Stimulated activated CD4-positive, alpha-beta T cell treated with anti-CD3 and anti-CD28 coated beads, Interleukin-15, amount 100 ng/mL, for 48 hours (primary cell): ENCODE data around the gene ADPRH.
"Not testable (repeated sequence)": the region's sequence is repeated elsewhere in the genome, so short reads cannot be mapped to it uniquely, and the experiment has no call there.

Experiments
- DNase-seq, 2 donors: peaks; one replicate each; pipeline ENCODE4 v3.0.0-alpha.2; 2020; ENCODE audit warnings: low read depth in 2 of 2

ADPRH gene

GRCh38 chr3:119579366-119580066 is at the start of gene ADPRH:
Gene ADPRH (plus strand): TSS chr3:119579492. CDS start chr3:119582170, 2,678 bp downstream.
- peak in 1 of 2 donors; percentile 42 for DNase-seq

- no peak for DNase-seq
These were observed 49.4 kb upstream of the ADPRH start for GRCh38 chr3:119529883-119530282.

- DNase-seq = no peak
These were observed 48.8 kb upstream of the ADPRH start for GRCh38 chr3:119530456-119530855.

GRCh38 chr3:119531151-119531550 is 48.1 kb upstream of the ADPRH start:
- no peak for DNase-seq

GRCh38 chr3:119534296-119534695 is 45.0 kb upstream of the ADPRH start:
- no peak for DNase-seq

- DNase-seq = no peak
These were observed 42.5 kb upstream of the ADPRH start for GRCh38 chr3:119536757-119537156.

- DNase-seq = no peak
These were observed 40.5 kb upstream of the ADPRH start for GRCh38 chr3:119538772-119539171.

GRCh38 chr3:119541547-119541946 is 37.7 kb upstream of the ADPRH start:
- no peak for DNase-seq

- no peak for DNase-seq
These were observed 37.0 kb upstream of the ADPRH start for GRCh38 chr3:119542168-119542767.

GRCh38 chr3:119543147-119543546 is 36.1 kb upstream of the ADPRH start:
- no peak for DNase-seq

GRCh38 chr3:119547227-119547626 is 32.1 kb upstream of the ADPRH start:
- no peak for DNase-seq

- DNase-seq = no peak
These were observed 31.0 kb upstream of the ADPRH start for GRCh38 chr3:119548341-119548740.

- no peak for DNase-seq
These were observed 28.9 kb upstream of the ADPRH start for GRCh38 chr3:119550192-119550910.

GRCh38 chr3:119551598-119551997 is 27.7 kb upstream of the ADPRH start:
- no peak for DNase-seq

- not testable (repeated sequence) for DNase-seq
These were observed 26.4 kb upstream of the ADPRH start for GRCh38 chr3:119552928-119553327.

GRCh38 chr3:119553823-119554415 is 25.4 kb upstream of the ADPRH start:
- DNase-seq = no peak

GRCh38 chr3:119555309-119555735 is 24.0 kb upstream of the ADPRH start:
- no peak for DNase-seq

GRCh38 chr3:119555929-119556328 is 23.4 kb upstream of the ADPRH start:
- DNase-seq = no peak

- DNase-seq = no peak
These were observed 22.0 kb upstream of the ADPRH start for GRCh38 chr3:119557192-119557876.

GRCh38 chr3:119557877-119558269 is 21.4 kb upstream of the ADPRH start:
- DNase-seq = no peak

- no peak for DNase-seq
These were observed 20.5 kb upstream of the ADPRH start for GRCh38 chr3:119558626-119559317.
